SH-SY5Y (cell line): ENCODE data around the gene ANKRD53.

Experiments used
- GATA2 ChIP-seq: IDR thresholded peaks from 2 replicates; pipeline ENCODE4 v1.6.1; 2011; ENCODE audit warnings: mild to moderate bottlenecking, low read depth, low read length
- GATA3 ChIP-seq: IDR thresholded peaks from 2 replicates; pipeline ENCODE4 v1.6.1; 2011; ENCODE audit warnings: low read depth, mild to moderate bottlenecking, low read length, moderate library complexity

GRCh38 chr2:71006955-71007799 lies 28.7 kb downstream of the ANKRD53 start:
- TF ChIP-seq GATA2, result no peak
- no peak for TF ChIP-seq GATA3
